ENCODE results near the gene TTC29.

- TF ChIP-seq CTCF (IDR thresholded peaks at IDR 0.05) = no peak
- TF ChIP-seq EP300 (IDR thresholded peaks at IDR 0.05) = no peak
Observed at GRCh38 chr4:146960634-146961033, 15.0 kb upstream of the TTC29 start.
